Activated CD8-positive, alpha-beta memory T cell treated with anti-CD3 and anti-CD28 coated beads, Interleukin-2, amount 50 U/mL, for 24 hours (primary cell): Measurements from ENCODE around the gene OSBPL6.

Experiments used
- DNase-seq: peaks from one replicate; pipeline ENCODE4 v3.0.0-alpha.2; 2020; ENCODE audit errors: extremely low read depth

The OSBPL6 gene

DNA sequence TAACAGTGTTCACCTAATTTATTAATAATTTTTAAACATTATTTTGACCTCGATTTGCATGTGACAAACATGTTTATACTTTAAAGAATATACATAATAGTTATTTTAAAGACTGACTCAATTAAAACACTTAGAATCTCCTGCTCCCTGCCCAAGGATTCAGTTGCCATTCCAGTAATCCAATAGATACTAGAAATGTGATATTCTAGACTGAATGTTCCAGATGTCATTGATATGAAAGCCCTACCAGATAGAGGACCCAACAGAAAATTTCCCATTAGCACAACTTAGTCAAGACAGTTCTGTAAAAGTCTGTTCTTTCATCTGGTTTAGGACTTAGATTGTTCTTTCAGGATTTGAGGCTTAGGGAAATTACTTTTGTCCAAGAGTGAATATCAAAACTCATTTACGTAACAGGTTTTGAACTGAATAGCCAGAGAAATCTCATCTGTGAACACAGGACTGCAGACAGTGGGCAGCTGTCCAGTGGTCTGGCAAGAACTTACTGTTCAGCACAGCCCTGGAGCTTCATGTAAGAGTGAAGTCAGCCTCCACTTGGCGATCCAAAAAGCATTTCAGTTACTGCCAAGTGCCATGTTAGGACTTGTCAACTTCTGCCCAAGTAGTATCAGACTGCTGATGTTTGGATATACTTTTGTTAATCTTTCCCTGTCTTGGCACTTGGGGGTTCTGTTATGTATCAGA, 77.5 kb downstream of the OSBPL6 start:
- DNase-seq: no peak

DNA sequence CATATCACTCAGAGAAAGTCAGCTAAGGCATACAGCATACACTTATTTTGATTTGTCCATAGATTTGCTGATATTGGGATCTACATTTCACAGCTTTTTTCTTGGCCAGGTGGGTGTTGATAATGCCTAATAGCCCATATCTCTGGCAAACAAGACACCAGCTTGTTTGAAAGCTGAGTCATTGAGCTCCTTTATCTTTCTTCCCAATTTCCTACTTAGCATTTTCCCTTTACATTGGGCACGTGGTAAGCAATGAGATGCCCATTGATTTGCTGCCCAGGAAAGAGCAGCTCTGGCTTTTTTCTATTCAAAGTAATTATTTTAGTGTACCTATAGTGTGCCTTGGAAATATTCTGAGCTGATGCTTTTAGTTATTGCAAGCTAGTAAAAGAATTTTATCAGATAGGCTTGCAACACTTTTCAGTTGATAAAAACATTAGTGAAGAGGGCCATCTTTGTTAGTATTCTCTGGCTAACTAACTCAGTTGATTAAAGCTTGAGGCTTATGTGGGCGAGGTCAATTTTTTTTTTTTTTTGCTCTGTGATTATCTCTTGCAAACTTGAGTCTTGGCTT, 79.6 kb downstream of the OSBPL6 start:
- no peak for DNase-seq

DNA sequence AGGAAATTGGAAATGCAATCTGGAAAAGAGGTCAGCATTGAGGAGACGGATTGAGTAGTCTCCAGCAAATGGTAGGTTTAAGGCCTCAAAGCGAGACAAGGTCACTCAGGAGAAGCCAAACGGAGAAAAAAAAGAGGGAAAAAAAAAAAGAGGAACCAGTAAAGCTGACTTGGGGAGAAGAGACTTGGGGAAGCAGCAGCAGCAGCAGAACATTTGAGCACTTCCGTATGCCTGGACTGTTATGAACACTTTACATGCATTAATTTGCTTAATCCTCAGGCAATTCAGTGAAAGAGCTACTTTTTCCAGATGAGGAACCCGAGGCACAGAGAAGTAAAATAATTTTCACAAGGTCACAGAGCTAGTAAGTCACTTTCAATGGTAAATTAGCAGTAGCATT, 81.3 kb downstream of the OSBPL6 start:
- DNase-seq: no peak

- no peak for DNase-seq
Measured at GRCh38 chr2:178277741-178278197, 83.5 kb downstream of the OSBPL6 start.

GRCh38 chr2:178279142-178279541, 84.8 kb downstream of the OSBPL6 start:
- DNase-seq: no peak

- DNase-seq: no peak
Measured at GRCh38 chr2:178279636-178280035, 85.3 kb downstream of the OSBPL6 start.

GRCh38 chr2:178280244-178280852, 86.0 kb downstream of the OSBPL6 start:
- no peak for DNase-seq

DNA sequence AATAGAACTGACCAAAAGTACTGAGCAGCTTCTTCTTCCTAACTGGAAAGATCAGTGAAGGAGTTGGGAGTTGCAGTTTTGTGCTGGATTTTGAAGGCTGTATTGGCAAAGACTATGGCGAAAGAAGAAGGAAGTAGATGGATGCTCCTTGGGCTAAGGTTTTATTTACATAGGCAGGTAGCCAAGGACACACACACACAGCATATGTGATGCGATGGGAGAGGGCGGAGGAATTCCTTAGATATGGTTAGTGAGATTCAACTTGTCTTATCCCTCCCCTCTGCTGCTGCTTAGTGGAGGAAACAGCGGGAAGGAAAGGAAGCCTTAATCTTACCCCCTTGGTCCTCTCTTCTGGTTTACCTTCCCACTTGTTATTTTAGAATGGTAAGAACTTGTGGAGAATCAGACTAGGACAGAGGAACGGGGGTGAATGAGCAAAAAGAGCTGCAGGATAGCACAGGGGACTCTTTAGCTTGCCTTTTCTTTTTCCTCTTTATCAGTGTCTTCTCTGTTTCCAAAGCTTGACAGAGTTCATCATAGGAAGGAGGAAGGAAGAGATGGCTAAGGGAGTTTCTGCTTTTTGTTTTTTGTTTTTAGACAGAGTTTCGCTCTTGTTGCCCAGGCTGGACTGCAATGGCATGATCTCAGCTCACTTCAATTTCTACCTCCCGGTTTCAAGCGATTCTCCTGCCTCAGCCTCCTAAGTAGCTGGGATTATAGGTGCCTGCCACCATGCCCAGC, 87.9 kb downstream of the OSBPL6 start:
- DNase-seq: no peak

- DNase-seq: no peak
Measured at GRCh38 chr2:178283341-178283918, 89.1 kb downstream of the OSBPL6 start.

DNA sequence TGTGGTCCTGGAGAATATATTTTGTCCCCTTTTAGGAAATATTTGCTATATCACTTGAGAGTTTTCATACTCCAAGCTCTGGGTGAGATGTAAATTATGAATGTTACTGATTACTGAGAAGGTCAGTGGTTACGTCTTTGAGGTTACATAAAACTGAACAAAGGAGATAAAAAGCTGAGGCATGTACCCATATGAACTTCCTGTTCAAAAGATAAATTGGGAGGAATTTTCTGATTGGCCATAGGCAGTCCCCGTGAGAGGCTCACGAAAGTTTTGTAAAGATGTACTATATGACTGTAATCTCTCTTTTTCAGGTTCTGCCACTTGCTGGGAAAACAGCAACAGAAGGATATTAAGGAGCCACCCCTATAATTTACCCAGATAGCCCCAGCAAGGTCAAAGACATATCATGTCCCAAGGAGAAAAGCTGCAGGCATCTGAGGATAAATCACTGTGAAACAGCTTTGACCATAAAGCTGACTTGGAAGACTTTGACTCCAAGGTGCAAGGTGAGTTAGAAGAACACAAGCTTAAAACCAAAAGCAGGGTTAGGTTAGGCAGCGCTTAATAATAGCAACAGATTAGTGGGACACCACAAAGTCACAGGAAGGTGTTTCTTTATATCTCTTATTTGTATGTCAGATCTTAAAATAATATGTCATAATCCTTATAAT, 90.4 kb downstream of the OSBPL6 start:
- DNase-seq: no peak

DNA sequence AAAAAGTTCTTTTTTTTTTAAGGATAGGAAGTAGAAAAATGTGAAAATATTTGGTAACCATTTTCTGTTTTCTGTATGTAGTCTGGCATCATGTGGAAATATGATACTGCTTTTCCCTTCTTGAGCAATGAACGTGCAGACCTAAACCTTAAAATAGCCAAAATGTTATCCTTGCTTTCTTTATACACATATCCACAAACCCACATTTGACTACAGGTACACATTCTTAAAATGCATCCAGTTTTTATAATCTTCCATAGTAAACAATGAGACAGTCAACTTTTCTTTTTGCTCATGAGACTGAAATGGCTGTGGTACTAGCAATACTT, 90.9 kb downstream of the OSBPL6 start:
- no peak for DNase-seq

DNA sequence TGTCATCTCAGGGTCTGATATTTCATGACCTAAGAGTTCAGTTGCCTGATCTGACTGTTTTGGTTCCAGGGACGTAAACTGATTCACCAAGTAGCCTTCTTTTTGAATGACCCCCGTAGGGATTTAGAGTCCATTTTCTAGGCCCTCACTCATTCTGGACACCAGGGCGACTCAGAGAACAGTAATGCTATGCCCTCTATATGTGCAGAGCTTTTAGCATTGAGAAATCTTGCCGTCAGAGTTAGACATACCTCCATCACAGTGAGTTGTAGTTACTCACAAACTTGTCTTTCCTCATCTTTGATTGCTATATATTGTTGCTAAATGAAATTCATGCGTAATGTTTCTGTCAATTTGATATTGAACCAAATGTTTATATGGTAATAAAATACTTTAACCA, 92.3 kb downstream of the OSBPL6 start:
- no peak for DNase-seq

- no peak for DNase-seq
Measured at GRCh38 chr2:178287652-178288344, 93.5 kb downstream of the OSBPL6 start.

DNA sequence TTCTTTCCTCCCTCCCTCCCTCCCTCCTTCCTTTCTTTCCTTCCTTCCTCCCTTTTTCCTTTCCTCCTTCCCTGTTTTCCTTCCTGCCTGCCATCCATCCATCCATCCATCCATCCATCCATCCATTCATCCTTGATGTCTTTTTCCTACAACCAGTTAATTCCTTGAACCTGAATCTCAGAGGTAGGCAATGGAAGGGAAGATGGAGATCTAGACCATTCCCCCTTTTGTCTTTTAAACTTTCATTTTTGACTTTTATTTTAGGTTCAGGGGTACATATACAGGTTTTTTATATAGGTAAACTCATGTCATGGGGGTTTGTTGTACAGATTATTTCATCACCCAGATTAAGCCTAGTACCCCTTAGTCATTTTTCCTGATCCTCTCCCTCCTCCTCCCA, 97.4 kb downstream of the OSBPL6 start:
- DNase-seq: no peak

DNA sequence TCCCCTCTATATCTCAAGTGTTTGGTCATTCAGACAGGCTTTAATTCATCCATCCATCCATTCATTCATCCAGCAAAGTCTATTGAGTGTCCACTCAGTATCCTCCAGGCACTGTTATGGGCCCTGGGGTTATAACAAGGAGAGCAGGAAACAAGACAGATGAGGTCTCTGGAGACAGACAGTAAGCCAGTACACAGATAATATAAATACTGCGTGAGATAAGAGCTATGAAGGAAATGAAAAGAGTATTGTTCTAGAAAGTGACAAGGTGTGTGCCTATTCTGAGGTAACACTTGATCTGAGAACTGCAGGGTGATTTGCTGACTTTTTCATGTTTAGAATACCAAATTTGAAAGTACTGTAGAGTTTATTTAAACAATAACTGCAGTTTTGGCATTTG, 98.3 kb downstream of the OSBPL6 start:
- no peak for DNase-seq

- DNase-seq: no peak
Measured at GRCh38 chr2:178295115-178295514, 100.8 kb downstream of the OSBPL6 start.

- no peak for DNase-seq
Measured at GRCh38 chr2:178295906-178296305, 101.6 kb downstream of the OSBPL6 start.

DNA sequence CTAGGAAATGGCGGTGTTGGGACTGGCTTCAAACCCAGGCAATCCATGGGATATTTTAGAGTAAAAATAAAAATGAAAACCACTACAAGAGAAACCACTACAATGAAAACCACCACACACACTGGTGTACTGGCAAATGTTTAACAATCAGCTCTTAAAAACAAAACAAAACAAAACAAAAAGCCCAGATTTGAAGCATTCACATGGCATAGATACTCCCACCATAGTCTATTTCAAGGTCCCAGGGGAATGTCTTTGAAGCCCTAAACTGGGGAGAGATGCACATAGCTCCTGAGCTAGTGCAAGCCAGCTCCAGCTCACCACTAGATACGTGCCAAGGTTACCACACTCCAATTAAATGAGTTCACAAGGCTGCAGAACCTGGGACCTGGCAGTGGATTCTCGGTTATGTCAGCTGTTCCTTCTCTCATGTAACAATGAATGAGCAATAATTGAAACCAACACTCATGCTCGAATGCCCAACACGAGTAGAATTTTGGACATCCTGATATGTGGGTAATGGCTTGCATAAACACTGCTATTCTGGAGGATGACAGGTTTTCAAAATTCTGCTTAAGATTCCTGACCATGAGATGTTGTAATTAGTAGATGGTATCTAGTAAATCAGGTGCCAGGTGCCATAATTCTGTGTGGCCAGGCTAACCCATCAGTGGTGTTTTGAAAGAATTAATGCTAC, 102.2 kb downstream of the OSBPL6 start:
- no peak for DNase-seq

- no peak for DNase-seq
Measured at GRCh38 chr2:178297091-178297411, 102.7 kb downstream of the OSBPL6 start.

GRCh38 chr2:178298785-178299212, 104.5 kb downstream of the OSBPL6 start:
- DNase-seq: no peak
